ENCODE data around the gene MDP1. TPM values are rescaled to one million over a fixed set of nuclear protein-coding genes. Genes with fewer than 3 reads are reported as not detected.
A peak's percentile ranks its signal among the peaks of the same experiment; 100 is the strongest.

The MDP1 gene
- total and polyA plus RNA-seq, 10 of the 15 experiments (the other 5 are each of a cell fraction or from before 2014, with no cell fraction given): 10.4 to 45.8 (median 23.5) TPM

DNA sequence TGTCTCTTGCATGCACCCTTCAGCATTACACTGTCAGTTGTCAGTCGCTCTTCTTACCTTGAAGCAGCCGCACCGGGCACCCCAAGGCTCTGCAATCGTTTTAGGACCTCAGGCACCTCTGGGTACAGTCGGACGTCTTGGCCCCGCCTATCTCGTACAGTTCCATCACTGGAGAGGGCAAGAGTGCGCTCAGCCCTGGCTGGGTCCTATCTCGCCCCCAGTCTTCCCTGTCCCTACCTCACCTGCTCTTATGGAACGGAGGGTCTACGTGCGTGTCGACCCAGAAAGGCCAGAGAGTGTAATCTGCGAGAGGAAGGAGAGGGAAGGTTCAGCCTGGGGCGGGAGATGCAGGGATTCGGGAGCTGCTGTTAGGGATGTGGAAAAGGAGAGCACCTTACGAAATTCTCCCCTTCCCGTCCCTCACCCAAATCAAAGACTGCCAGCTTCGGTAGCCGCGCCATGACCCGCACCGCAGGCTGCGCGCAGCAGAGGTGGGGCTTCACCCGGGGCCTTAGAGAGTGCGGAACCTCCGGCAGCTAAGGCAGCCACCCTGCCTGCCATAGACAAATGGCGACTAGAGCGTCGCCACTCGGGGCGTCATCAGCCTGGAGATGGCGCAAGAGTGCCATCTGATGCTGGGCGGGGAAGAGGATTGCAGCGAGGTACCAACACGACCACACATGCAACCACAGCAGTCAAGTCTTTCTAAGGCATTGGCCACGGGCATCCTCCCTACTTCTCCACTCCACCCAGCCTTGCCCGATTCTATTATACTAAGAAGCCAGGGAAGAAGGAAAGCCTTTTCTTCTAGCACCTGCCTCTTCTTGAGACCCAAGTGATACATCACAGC, at the start of gene MDP1 (continued):
- TF ChIP-seq, protein P1, sequence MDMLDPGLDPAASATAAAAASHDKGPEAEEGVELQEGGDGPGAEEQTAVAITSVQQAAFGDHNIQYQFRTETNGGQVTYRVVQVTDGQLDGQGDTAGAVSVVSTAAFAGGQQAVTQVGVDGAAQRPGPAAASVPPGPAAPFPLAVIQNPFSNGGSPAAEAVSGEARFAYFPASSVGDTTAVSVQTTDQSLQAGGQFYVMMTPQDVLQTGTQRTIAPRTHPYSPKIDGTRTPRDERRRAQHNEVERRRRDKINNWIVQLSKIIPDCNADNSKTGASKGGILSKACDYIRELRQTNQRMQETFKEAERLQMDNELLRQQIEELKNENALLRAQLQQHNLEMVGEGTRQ (IDR thresholded peaks at IDR 0.05; ENCODE audit: borderline replicate concordance, low read depth, low read length): no peak
- peak; percentile 88 for TF ChIP-seq SMAD5 (IDR thresholded peaks at IDR 0.05; ENCODE audit: low read depth)
- TF ChIP-seq SMC3 (IDR thresholded peaks at IDR 0.05; ENCODE audit: borderline replicate concordance, low read length): peak; percentile 77
- 0 out of 2 replicates have a peak, but pooled peaks have one; percentile 61 for TF ChIP-seq IRF4 (IDR thresholded peaks at IDR 0.05; ENCODE audit: low read depth, low read length)
- TF ChIP-seq POLR2AphosphoS2 (IDR thresholded peaks at IDR 0.05; ENCODE audit: low read depth, low read length): peak; percentile 86; the same call in 1 of the 2 replicates
- TF ChIP-seq RB1 (IDR thresholded peaks at IDR 0.05; ENCODE audit: borderline replicate concordance): peak; percentile 88; the same call in 1 of the 2 replicates
- peak; percentile 78 for TF ChIP-seq LARP7 (IDR thresholded peaks at IDR 0.05)
- TF ChIP-seq, protein P2, sequence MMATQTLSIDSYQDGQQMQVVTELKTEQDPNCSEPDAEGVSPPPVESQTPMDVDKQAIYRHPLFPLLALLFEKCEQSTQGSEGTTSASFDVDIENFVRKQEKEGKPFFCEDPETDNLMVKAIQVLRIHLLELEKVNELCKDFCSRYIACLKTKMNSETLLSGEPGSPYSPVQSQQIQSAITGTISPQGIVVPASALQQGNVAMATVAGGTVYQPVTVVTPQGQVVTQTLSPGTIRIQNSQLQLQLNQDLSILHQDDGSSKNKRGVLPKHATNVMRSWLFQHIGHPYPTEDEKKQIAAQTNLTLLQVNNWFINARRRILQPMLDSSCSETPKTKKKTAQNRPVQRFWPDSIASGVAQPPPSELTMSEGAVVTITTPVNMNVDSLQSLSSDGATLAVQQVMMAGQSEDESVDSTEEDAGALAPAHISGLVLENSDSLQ (IDR thresholded peaks at IDR 0.05): peak; percentile 77
- TF ChIP-seq, protein P3, sequence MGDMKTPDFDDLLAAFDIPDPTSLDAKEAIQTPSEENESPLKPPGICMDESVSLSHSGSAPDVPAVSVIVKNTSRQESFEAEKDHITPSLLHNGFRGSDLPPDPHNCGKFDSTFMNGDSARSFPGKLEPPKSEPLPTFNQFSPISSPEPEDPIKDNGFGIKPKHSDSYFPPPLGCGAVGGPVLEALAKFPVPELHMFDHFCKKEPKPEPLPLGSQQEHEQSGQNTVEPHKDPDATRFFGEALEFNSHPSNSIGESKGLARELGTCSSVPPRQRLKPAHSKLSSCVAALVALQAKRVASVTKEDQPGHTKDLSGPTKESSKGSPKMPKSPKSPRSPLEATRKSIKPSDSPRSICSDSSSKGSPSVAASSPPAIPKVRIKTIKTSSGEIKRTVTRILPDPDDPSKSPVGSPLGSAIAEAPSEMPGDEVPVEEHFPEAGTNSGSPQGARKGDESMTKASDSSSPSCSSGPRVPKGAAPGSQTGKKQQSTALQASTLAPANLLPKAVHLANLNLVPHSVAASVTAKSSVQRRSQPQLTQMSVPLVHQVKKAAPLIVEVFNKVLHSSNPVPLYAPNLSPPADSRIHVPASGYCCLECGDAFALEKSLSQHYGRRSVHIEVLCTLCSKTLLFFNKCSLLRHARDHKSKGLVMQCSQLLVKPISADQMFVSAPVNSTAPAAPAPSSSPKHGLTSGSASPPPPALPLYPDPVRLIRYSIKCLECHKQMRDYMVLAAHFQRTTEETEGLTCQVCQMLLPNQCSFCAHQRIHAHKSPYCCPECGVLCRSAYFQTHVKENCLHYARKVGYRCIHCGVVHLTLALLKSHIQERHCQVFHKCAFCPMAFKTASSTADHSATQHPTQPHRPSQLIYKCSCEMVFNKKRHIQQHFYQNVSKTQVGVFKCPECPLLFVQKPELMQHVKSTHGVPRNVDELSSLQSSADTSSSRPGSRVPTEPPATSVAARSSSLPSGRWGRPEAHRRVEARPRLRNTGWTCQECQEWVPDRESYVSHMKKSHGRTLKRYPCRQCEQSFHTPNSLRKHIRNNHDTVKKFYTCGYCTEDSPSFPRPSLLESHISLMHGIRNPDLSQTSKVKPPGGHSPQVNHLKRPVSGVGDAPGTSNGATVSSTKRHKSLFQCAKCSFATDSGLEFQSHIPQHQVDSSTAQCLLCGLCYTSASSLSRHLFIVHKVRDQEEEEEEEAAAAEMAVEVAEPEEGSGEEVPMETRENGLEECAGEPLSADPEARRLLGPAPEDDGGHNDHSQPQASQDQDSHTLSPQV (IDR thresholded peaks at IDR 0.05): peak; percentile 67; the same call in 1 of the 2 replicates
- TF ChIP-seq, protein P4, sequence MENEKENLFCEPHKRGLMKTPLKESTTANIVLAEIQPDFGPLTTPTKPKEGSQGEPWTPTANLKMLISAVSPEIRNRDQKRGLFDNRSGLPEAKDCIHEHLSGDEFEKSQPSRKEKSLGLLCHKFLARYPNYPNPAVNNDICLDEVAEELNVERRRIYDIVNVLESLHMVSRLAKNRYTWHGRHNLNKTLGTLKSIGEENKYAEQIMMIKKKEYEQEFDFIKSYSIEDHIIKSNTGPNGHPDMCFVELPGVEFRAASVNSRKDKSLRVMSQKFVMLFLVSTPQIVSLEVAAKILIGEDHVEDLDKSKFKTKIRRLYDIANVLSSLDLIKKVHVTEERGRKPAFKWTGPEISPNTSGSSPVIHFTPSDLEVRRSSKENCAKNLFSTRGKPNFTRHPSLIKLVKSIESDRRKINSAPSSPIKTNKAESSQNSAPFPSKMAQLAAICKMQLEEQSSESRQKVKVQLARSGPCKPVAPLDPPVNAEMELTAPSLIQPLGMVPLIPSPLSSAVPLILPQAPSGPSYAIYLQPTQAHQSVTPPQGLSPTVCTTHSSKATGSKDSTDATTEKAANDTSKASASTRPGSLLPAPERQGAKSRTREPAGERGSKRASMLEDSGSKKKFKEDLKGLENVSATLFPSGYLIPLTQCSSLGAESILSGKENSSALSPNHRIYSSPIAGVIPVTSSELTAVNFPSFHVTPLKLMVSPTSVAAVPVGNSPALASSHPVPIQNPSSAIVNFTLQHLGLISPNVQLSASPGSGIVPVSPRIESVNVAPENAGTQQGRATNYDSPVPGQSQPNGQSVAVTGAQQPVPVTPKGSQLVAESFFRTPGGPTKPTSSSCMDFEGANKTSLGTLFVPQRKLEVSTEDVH (IDR thresholded peaks at IDR 0.05; ENCODE audit: low read depth, partially characterized antibody): no peak
- TF ChIP-seq MEF2A (IDR thresholded peaks at IDR 0.05; ENCODE audit: insufficient read depth, low read depth, low read length): peak; percentile 27; the same call in 1 of the 2 replicates
- TF ChIP-seq, protein P5, sequence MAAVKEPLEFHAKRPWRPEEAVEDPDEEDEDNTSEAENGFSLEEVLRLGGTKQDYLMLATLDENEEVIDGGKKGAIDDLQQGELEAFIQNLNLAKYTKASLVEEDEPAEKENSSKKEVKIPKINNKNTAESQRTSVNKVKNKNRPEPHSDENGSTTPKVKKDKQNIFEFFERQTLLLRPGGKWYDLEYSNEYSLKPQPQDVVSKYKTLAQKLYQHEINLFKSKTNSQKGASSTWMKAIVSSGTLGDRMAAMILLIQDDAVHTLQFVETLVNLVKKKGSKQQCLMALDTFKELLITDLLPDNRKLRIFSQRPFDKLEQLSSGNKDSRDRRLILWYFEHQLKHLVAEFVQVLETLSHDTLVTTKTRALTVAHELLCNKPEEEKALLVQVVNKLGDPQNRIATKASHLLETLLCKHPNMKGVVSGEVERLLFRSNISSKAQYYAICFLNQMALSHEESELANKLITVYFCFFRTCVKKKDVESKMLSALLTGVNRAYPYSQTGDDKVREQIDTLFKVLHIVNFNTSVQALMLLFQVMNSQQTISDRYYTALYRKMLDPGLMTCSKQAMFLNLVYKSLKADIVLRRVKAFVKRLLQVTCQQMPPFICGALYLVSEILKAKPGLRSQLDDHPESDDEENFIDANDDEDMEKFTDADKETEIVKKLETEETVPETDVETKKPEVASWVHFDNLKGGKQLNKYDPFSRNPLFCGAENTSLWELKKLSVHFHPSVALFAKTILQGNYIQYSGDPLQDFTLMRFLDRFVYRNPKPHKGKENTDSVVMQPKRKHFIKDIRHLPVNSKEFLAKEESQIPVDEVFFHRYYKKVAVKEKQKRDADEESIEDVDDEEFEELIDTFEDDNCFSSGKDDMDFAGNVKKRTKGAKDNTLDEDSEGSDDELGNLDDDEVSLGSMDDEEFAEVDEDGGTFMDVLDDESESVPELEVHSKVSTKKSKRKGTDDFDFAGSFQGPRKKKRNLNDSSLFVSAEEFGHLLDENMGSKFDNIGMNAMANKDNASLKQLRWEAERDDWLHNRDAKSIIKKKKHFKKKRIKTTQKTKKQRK (IDR thresholded peaks at IDR 0.05; ENCODE audit: low read depth, low read length): no peak
- 0 out of 2 replicates have a peak, but pooled peaks have one; percentile 63 for TF ChIP-seq STAT1 (conservative IDR thresholded peaks at IDR 0.05)
- TF ChIP-seq SUZ12 (IDR thresholded peaks at IDR 0.05; ENCODE audit: unreplicated experiment): no peak
- no peak for TF ChIP-seq BMI1 (IDR thresholded peaks at IDR 0.05; ENCODE audit: borderline replicate concordance)
- TF ChIP-seq GABPA (IDR thresholded peaks at IDR 0.05; ENCODE audit: low read depth): no peak

Measured in GM12878 (cell line).